IMR-90 (cell line): ENCODE measurements around the gene GLI1. TPM values are rescaled to one million over a fixed set of nuclear protein-coding genes. Genes with fewer than 3 reads are reported as not detected.

Source experiments
- ATAC-seq: fragments of 200-7000 bp; cut with Tn5 transposase; 2 replicates; pipeline ENCODE4 v1.9.1; 2020; ENCODE audit warnings: low read depth, mild to moderate bottlenecking, moderate library complexity
- BruUV-seq: library from RNA; stranded (reverse); fragments of 400-500 nt; replicated peaks from 2 replicates; lab custom pipeline; 2021; lab: Mats Ljungman, UMichigan
- CTCF ChIA-PET: fragments of 300-600 bp; formaldehyde crosslinking; extraction: SDS; loops from one replicate; lab custom pipeline; 2021; ENCODE audit warnings: antibody characterized with exemption; lab: Yijun Ruan, JAX
- POLR2A ChIA-PET: fragments of 300-600 bp; sonication (Branson Sonifier 250); formaldehyde crosslinking; loops from one replicate; lab custom pipeline; 2022; ENCODE audit warnings: antibody characterized with exemption; ENCODE audit not compliant: unreplicated experiment; lab: Charles Lee
- DNase-seq: peaks from one replicate; pipeline ENCODE4 v3.0.0; 2013
- H2AFZ ChIP-seq: replicated peaks from 2 replicates; pipeline ENCODE3; 2013; ENCODE audit warnings: low read length, mild to moderate bottlenecking; ENCODE audit not compliant: poor library complexity
- H2AK5ac ChIP-seq: 2 replicates; pipeline ENCODE4 v1.6.1; 2013; ENCODE audit warnings: low read depth, low read length, inconsistent platforms
- H2AK9ac ChIP-seq: replicated peaks from 2 replicates; pipeline ENCODE3; 2013; ENCODE audit warnings: mild to moderate bottlenecking, low read depth, low read length, moderate library complexity; ENCODE audit not compliant: poor library complexity
- H2BK120ac ChIP-seq: 2 replicates; pipeline ENCODE4 v1.6.1; 2013; ENCODE audit warnings: low read depth, low read length, inconsistent platforms
- H2BK15ac ChIP-seq: 3 replicates; pipeline ENCODE4 v1.6.1; 2013; ENCODE audit warnings: low read depth, low read length, inconsistent platforms
- H2BK20ac ChIP-seq: 2 replicates; pipeline ENCODE4 v1.6.1; 2013; ENCODE audit warnings: low read depth, mild to moderate bottlenecking, inconsistent platforms, low read length, moderate library complexity
- H2BK5ac ChIP-seq: 2 replicates; pipeline ENCODE4 v1.6.1; 2013; ENCODE audit warnings: mild to moderate bottlenecking, low read depth, low read length, inconsistent platforms; ENCODE audit not compliant: poor library complexity, severe bottlenecking
- H3K14ac ChIP-seq: replicated peaks from 2 replicates; pipeline ENCODE4 v1.6.1; 2013; ENCODE audit warnings: low read depth, low read length, inconsistent platforms
- H3K18ac ChIP-seq: 2 replicates; pipeline ENCODE4 v1.6.1; 2013; ENCODE audit warnings: low read depth, low read length, control low read depth
- H3K23ac ChIP-seq: 2 replicates; pipeline ENCODE4 v1.6.1; 2013; ENCODE audit warnings: low read depth, low read length, inconsistent platforms
- H3K27ac ChIP-seq: 2 replicates; pipeline ENCODE4 v1.5.1; 2013; ENCODE audit warnings: mild to moderate bottlenecking, control low read depth, low read length; ENCODE audit not compliant: insufficient read depth
- H3K27me3 ChIP-seq: 2 replicates; pipeline ENCODE4 v1.6.1; 2013; ENCODE audit warnings: low read length; ENCODE audit not compliant: control insufficient read depth, insufficient read depth
- H3K36me3 ChIP-seq: 2 replicates; pipeline ENCODE4 v1.6.1; 2013; ENCODE audit warnings: low read length, mixed read lengths; ENCODE audit not compliant: control insufficient read depth, insufficient read depth
- H3K4ac ChIP-seq: 2 replicates; pipeline ENCODE4 v1.6.1; 2013; ENCODE audit warnings: low read depth, low read length, inconsistent platforms
- H3K4me1 ChIP-seq: 2 replicates; pipeline ENCODE4 v1.6.1; 2013; ENCODE audit warnings: low read length, mixed read lengths; ENCODE audit not compliant: control insufficient read depth, insufficient read depth
- H3K4me2 ChIP-seq: 2 replicates; pipeline ENCODE4 v1.6.1; 2013; ENCODE audit warnings: low read depth, mild to moderate bottlenecking, control low read depth, low read length, moderate library complexity
- H3K4me3 ChIP-seq: 2 replicates; pipeline ENCODE4 v1.5.1; 2013; ENCODE audit warnings: low read depth, mild to moderate bottlenecking, control low read depth, low read length, moderate library complexity; ENCODE audit not compliant: insufficient read depth
- H3K56ac ChIP-seq: 2 replicates; pipeline ENCODE4 v1.6.1; 2013; ENCODE audit warnings: low read length, inconsistent platforms; ENCODE audit not compliant: insufficient read depth; ENCODE audit errors: extremely low read depth
- H3K79me1 ChIP-seq, 2 experiments: 2 replicates each; pipeline ENCODE4 v1.6.1; 2013; ENCODE audit warnings: low read length in 2 of 2, inconsistent platforms in 1 of 2, low read depth in 1 of 2
- H3K9ac ChIP-seq: 2 replicates; pipeline ENCODE4 v1.6.1; 2013; ENCODE audit warnings: low read depth, low read length, control low read depth
- H3K9me1 ChIP-seq: 2 replicates; pipeline ENCODE4 v1.6.1; 2013; ENCODE audit warnings: low read length, inconsistent platforms; ENCODE audit not compliant: insufficient read depth
- H3K9me3 ChIP-seq: 2 replicates; pipeline ENCODE4 v1.6.1; 2013; ENCODE audit warnings: low read length; ENCODE audit not compliant: control insufficient read depth, insufficient read depth
- H4K20me1 ChIP-seq: 2 replicates; pipeline ENCODE4 v1.6.1; 2013; ENCODE audit warnings: low read length, inconsistent platforms; ENCODE audit not compliant: insufficient read depth
- H4K5ac ChIP-seq: 2 replicates; pipeline ENCODE4 v1.6.1; 2013; ENCODE audit warnings: mild to moderate bottlenecking, low read depth, low read length, control low read depth
- H4K8ac ChIP-seq, 2 experiments: 2 replicates each; pipeline ENCODE4 v1.6.1; 2013; ENCODE audit warnings: low read depth in 2 of 2, low read length in 2 of 2, control low read depth in 1 of 2, inconsistent platforms in 1 of 2
- H4K91ac ChIP-seq: 2 replicates; pipeline ENCODE4 v1.6.1; 2013; ENCODE audit warnings: low read depth, low read length, inconsistent platforms; ENCODE audit not compliant: insufficient read depth
- BHLHE40 ChIP-seq: fragments of 150-350 bp; IDR thresholded peaks from 2 replicates; pipeline ENCODE4 v1.6.1; 2016; ENCODE audit warnings: mild to moderate bottlenecking, low read depth, low read length
- FOS ChIP-seq: fragments of 150-350 bp; IDR thresholded peaks from 2 replicates; pipeline ENCODE4 v1.6.1; 2016; ENCODE audit warnings: low read depth, low read length
- MXI1 ChIP-seq: IDR thresholded peaks from 2 replicates; pipeline ENCODE4 v1.6.1; 2012; ENCODE audit warnings: low read depth, mild to moderate bottlenecking, low read length, moderate library complexity, borderline replicate concordance
- NFE2L2 ChIP-seq: fragments of 150-350 bp; IDR thresholded peaks from 2 replicates; pipeline ENCODE4 v1.6.1; 2016; ENCODE audit warnings: low read depth, mild to moderate bottlenecking, low read length
- SMC3 ChIP-seq: fragments of 150-350 bp; IDR thresholded peaks from 2 replicates; pipeline ENCODE4 v1.6.1; 2016; ENCODE audit warnings: low read depth, mild to moderate bottlenecking, antibody characterized with exemption, low read length, moderate library complexity
- USF2 ChIP-seq: fragments of 150-350 bp; IDR thresholded peaks from 2 replicates; pipeline ENCODE4 v1.6.1; 2017; ENCODE audit warnings: mild to moderate bottlenecking, antibody characterized with exemption, low read length, low read depth
- WGBS, 2 experiments: methylation state at CpG; one replicate each; pipeline versions ENCODE4 v1.1.5 to v1.1.7; 2013; ENCODE audit warnings: missing lambda C conversion rate in 2 of 2; ENCODE audit not compliant: insufficient read length in 1 of 2; ENCODE audit errors: extremely low coverage in 2 of 2; 5-methylcytosine and 5-hydroxymethylcytosine counted together
- dilution Hi-C: fragments of 300-500 bp; cut with HindIII; formaldehyde crosslinking; loops from one replicate; pipeline ENCODE4 v1.14.3; 2018; ENCODE audit warnings: low sequenced_read_pairs; ENCODE audit not compliant: unreplicated experiment
- in situ Hi-C: fragments of 300-500 bp; cut with MboI; formaldehyde crosslinking; loops from 3 replicates; pipeline ENCODE4 v1.14.3; 2019; ENCODE audit warnings: low sequenced_read_pairs, inconsistent platforms, mixed read lengths
- intact Hi-C: fragments of 100-400 bp; cut with micrococcal nuclease; formaldehyde crosslinking; loops from 2 replicates; pipeline ENCODE4 v1.10.0; 2022
- polyA plus RNA-seq, 3 experiments: library from polyadenylated mRNA; depleted of rRNA; stranded (reverse); fragments of >200 nt; gene quantifications; 2 replicates each; pipeline ENCODE4 v1.2.3, GENCODE V29; 2012; ENCODE audit warnings: low replicate concordance in 1 of 3
- total RNA-seq: library from RNA; depleted of rRNA; stranded (reverse); fragments of >200 nt; gene quantifications from 2 replicates; pipeline ENCODE4 v1.2.3, GENCODE V29; 2012

GLI1 gene
- total and polyA plus RNA-seq, 2 of the 4 experiments (the other 2 are of a cell fraction) = 1.3 to 3.8 TPM

GRCh38 chr12:57512665-57513064 lies 53.1 kb downstream of the GLI1 start:
- H3K18ac ChIP-seq = no peak overlapping the region
- H2BK15ac ChIP-seq = no peak overlapping the region
- no peak overlapping the region for H2BK20ac ChIP-seq
- CTCF ChIA-PET = no interaction called here
- H3K23ac ChIP-seq = no peak overlapping the region
- H2AFZ ChIP-seq = no peak overlapping the region
- H2AK9ac ChIP-seq = no peak overlapping the region
- no peak overlapping the region for H4K91ac ChIP-seq
- WGBS, 2 experiments = 80% methylated on average over 1 of the region's 6 CpGs; no CpG with 5 or more reads in 1 of the 2 experiments
- H3K79me1 ChIP-seq = peaks cover 24 to 69% of the 10 kb centered on the region in 2 experiments
- POLR2A ChIA-PET = interaction anchor here (0.6 kb wide), 1 partner anchor 121 kb away, joined by 5 read pairs; no protein-coding TSS in a partner anchor
- H3K4me2 ChIP-seq = no peak overlapping the region
- no peak for TF ChIP-seq USF2
- TF ChIP-seq MXI1 = no peak
- TF ChIP-seq FOS = no peak
- no peak for TF ChIP-seq SMC3
- TF ChIP-seq NFE2L2 = no peak
- TF ChIP-seq BHLHE40 = no peak
- H4K5ac ChIP-seq = no peak overlapping the region
- BruUV-seq = no TSS peak
- no peak overlapping the region for H2AK5ac ChIP-seq
- ATAC-seq = no peak
- no peak overlapping the region for H3K14ac ChIP-seq
- H3K36me3 ChIP-seq = peaks cover 76% of the 10 kb centered on the region
- peaks cover 3% of the 10 kb centered on the region; the same call in 1 of the 2 replicates for H3K9me1 ChIP-seq
- no peak overlapping the region for H4K8ac ChIP-seq
- dilution Hi-C loops (no loop called here), intact Hi-C loops (no loop called here), in situ Hi-C loops (no loop called here)
- H3K9ac ChIP-seq = no peak overlapping the region
- no peaks in the 10 kb centered on the region for H3K4me1 ChIP-seq
- H4K20me1 ChIP-seq = peaks cover 71% of the 10 kb centered on the region
- H3K9me3 ChIP-seq = no peaks in the 10 kb centered on the region
- H2BK5ac ChIP-seq = no peak overlapping the region
- no peak overlapping the region for H3K4ac ChIP-seq
- H3K56ac ChIP-seq = no peak overlapping the region
- DNase-seq = no peak
- H3K27ac ChIP-seq = no peak overlapping the region
- no peak overlapping the region for H2BK120ac ChIP-seq
- H3K4me3 ChIP-seq = no peak overlapping the region
- H3K27me3 ChIP-seq = no peaks in the 10 kb centered on the region
